ENCODE data around the gene FDXR. TPM values are rescaled to one million over a fixed set of nuclear protein-coding genes. Genes with fewer than 3 reads are reported as not detected.

FDXR gene
- total and polyA plus RNA-seq, 4 donors, result 3.9 to 10.1 (median 4.6) TPM

GRCh38 chr17:74850310-74850709 lies 22.5 kb downstream of the FDXR start:
- no peak overlapping the region for H3K9ac ChIP-seq (ENCODE audit: low read depth in 1 of 2, low read length in 2 of 2)
- no peaks in the 10 kb centered on the region for H3K9me3 ChIP-seq (ENCODE audit: control insufficient read depth in 4 of 4, low read length in 3 of 4)
- H3K36me3 ChIP-seq (ENCODE audit: control insufficient read depth in 4 of 4, insufficient read depth in 3 of 4, low read depth in 1 of 4, low read length in 3 of 4), result no peaks in the 10 kb centered on the region
- no peak overlapping the region for H3K27ac ChIP-seq (ENCODE audit: low read depth in 1 of 2, low read length in 2 of 2)
- 86% methylated on average over 17 of the region's 17 CpGs for WGBS
- H3K4me3 ChIP-seq (ENCODE audit: low read depth in 1 of 3, low read length in 3 of 3), result no peak overlapping the region
- no peak for TF ChIP-seq SP1 (IDR thresholded peaks at IDR 0.05)
- no peak for TF ChIP-seq FOXA2 (IDR thresholded peaks at IDR 0.05)
- no peak for TF ChIP-seq GABPA (IDR thresholded peaks at IDR 0.05 in 1 of 2, conservative IDR thresholded peaks at IDR 0.05 in 1 of 2)
- no peak for TF ChIP-seq EGR1 (IDR thresholded peaks at IDR 0.05; ENCODE audit: low read depth in 2 of 2)
- no peak for TF ChIP-seq HNF4A (conservative IDR thresholded peaks at IDR 0.05)
- no peak for TF ChIP-seq ZBTB33 (IDR thresholded peaks at IDR 0.05)
- TF ChIP-seq CTCF (IDR thresholded peaks at IDR 0.05; ENCODE audit: low read depth, low read length, missing input control), result no peak
- TF ChIP-seq RAD21 (IDR thresholded peaks at IDR 0.05), result no peak
- TF ChIP-seq, protein P1, sequence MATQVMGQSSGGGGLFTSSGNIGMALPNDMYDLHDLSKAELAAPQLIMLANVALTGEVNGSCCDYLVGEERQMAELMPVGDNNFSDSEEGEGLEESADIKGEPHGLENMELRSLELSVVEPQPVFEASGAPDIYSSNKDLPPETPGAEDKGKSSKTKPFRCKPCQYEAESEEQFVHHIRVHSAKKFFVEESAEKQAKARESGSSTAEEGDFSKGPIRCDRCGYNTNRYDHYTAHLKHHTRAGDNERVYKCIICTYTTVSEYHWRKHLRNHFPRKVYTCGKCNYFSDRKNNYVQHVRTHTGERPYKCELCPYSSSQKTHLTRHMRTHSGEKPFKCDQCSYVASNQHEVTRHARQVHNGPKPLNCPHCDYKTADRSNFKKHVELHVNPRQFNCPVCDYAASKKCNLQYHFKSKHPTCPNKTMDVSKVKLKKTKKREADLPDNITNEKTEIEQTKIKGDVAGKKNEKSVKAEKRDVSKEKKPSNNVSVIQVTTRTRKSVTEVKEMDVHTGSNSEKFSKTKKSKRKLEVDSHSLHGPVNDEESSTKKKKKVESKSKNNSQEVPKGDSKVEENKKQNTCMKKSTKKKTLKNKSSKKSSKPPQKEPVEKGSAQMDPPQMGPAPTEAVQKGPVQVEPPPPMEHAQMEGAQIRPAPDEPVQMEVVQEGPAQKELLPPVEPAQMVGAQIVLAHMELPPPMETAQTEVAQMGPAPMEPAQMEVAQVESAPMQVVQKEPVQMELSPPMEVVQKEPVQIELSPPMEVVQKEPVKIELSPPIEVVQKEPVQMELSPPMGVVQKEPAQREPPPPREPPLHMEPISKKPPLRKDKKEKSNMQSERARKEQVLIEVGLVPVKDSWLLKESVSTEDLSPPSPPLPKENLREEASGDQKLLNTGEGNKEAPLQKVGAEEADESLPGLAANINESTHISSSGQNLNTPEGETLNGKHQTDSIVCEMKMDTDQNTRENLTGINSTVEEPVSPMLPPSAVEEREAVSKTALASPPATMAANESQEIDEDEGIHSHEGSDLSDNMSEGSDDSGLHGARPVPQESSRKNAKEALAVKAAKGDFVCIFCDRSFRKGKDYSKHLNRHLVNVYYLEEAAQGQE (IDR thresholded peaks at IDR 0.05), result no peak
- no peak for TF ChIP-seq HNF4G (IDR thresholded peaks at IDR 0.05)
- TF ChIP-seq ATF3 (IDR thresholded peaks at IDR 0.05), result no peak
- TF ChIP-seq NR2F2 (IDR thresholded peaks at IDR 0.05), result no peak
- H3K27me3 ChIP-seq (ENCODE audit: control insufficient read depth in 4 of 4, insufficient read depth in 4 of 4, low read length in 3 of 4), result peaks cover 0 to 9% (median 4%) of the 10 kb centered on the region in 4 donors
- no peak for DNase-seq (ENCODE audit: low spot score)
- no peaks in the 10 kb centered on the region for H3K4me1 ChIP-seq (ENCODE audit: control insufficient read depth in 4 of 4, insufficient read depth in 4 of 4, low read length in 3 of 4)

GRCh38 chr17:74848656-74849399 lies 24.0 kb downstream of the FDXR start:
- no peaks in the 10 kb centered on the region for H3K36me3 ChIP-seq (ENCODE audit: control insufficient read depth in 4 of 4, insufficient read depth in 3 of 4, low read depth in 1 of 4, low read length in 3 of 4)
- H3K9me3 ChIP-seq (ENCODE audit: control insufficient read depth in 4 of 4, low read length in 3 of 4), result no peaks in the 10 kb centered on the region
- H3K9ac ChIP-seq (ENCODE audit: low read depth in 1 of 2, low read length in 2 of 2), result no peak overlapping the region
- no peak for DNase-seq (ENCODE audit: low spot score)
- no peaks in the 10 kb centered on the region for H3K4me1 ChIP-seq (ENCODE audit: control insufficient read depth in 4 of 4, insufficient read depth in 4 of 4, low read length in 3 of 4)
- no peak for TF ChIP-seq ZBTB33 (IDR thresholded peaks at IDR 0.05)
- TF ChIP-seq RAD21 (IDR thresholded peaks at IDR 0.05), result no peak
- no peak overlapping the region for H3K27ac ChIP-seq (ENCODE audit: low read depth in 1 of 2, low read length in 2 of 2)
- H3K27me3 ChIP-seq (ENCODE audit: control insufficient read depth in 4 of 4, insufficient read depth in 4 of 4, low read length in 3 of 4), result peaks cover 0 to 5% (median 1%) of the 10 kb centered on the region in 4 donors
- no peak overlapping the region for H3K4me3 ChIP-seq (ENCODE audit: low read depth in 1 of 3, low read length in 3 of 3)
- whole genome bisulfite sequencing, result 72% methylated on average over 9 of the region's 9 CpGs

All from liver (tissue), 9 donors.